B cell (primary cell): ENCODE results near the gene ZNF136. TPM values are rescaled to one million over a fixed set of nuclear protein-coding genes. Genes with fewer than 3 reads are reported as not detected.

Experiments
- ATAC-seq: fragments of 200-7000 bp; cut with Tn5 transposase; one replicate; pipeline ENCODE4 v1.10.0; 2021; ENCODE audit warnings: low read depth, mild to moderate bottlenecking, moderate number of reproducible peaks, moderate library complexity
- CTCF ChIA-PET: fragments of 350-600 bp; sonication (Branson Sonifier 250); formaldehyde crosslinking; loops from one replicate; lab custom pipeline; 2021; ENCODE audit warnings: antibody characterized with exemption, inconsistent platforms; lab: Charles Lee
- POLR2A ChIA-PET: fragments of 350-600 bp; sonication (Branson Sonifier 250); formaldehyde crosslinking; loops from one replicate; lab custom pipeline; 2021; ENCODE audit warnings: antibody characterized with exemption; lab: Charles Lee
- DNase-seq: peaks from one replicate; pipeline ENCODE4 v3.0.0; 2013
- H2AFZ ChIP-seq: 2 replicates; pipeline ENCODE4 v1.6.1; 2012; ENCODE audit warnings: mild to moderate bottlenecking, low read depth, low read length; ENCODE audit not compliant: insufficient read depth, poor library complexity, severe bottlenecking
- H3K27ac ChIP-seq, 2 donors: 1 replicate in 1 of 2; 2 replicates in 1 of 2; pipeline ENCODE4 v1.5.1; 2012 to 2013; ENCODE audit warnings: low read length in 2 of 2, mild to moderate bottlenecking in 2 of 2, moderate library complexity in 1 of 2
- H3K27me3 ChIP-seq, 4 experiments: fragments of 200-600 bp in 1 of 4; sonication (generic) in 1 of 4; replicated peaks in 1 of 4; 1 replicate in 2 of 4; 2 replicates in 2 of 4; pipeline versions ENCODE4 v1.6.1 to v1.7.0; 2013 to 2016; ENCODE audit warnings: low read length in 3 of 4, mild to moderate bottlenecking in 2 of 4, mixed read lengths in 1 of 4, moderate library complexity in 1 of 4; ENCODE audit not compliant: insufficient read depth in 4 of 4, control insufficient read depth in 3 of 4; ENCODE audit errors: control extremely low read depth in 1 of 4
- H3K36me3 ChIP-seq, 2 experiments: replicated peaks in 1 of 2; 1 replicate in 1 of 2; 2 replicates in 1 of 2; pipeline versions ENCODE4 v1.6.1 to v1.7.1; 2013; ENCODE audit warnings: low read length in 1 of 2; ENCODE audit not compliant: insufficient read depth in 2 of 2, control insufficient read depth in 1 of 2; ENCODE audit errors: control extremely low read depth in 1 of 2, extremely low read depth in 1 of 2
- H3K4me1 ChIP-seq, 2 donors: fragments of 200-600 bp in 1 of 2; sonication (generic) in 1 of 2; 1 replicate in 1 of 2; 2 replicates in 1 of 2; pipeline versions ENCODE4 v1.5.1 to v1.6.1; 2013 to 2017; ENCODE audit warnings: low read length in 2 of 2; ENCODE audit not compliant: control insufficient read depth in 2 of 2, insufficient read depth in 2 of 2
- H3K4me2 ChIP-seq: replicated peaks from 2 replicates; pipeline ENCODE3; 2012; ENCODE audit warnings: mild to moderate bottlenecking, low read depth, low read length; ENCODE audit not compliant: poor library complexity, severe bottlenecking
- H3K4me3 ChIP-seq, 5 experiments: fragments of 200-600 bp in 1 of 5; sonication (generic) in 1 of 5; 1 replicate in 3 of 5; 2 replicates in 2 of 5; pipeline versions ENCODE4 v1.5.1 to v1.7.0; 2011 to 2016; ENCODE audit warnings: low read length in 4 of 5, mild to moderate bottlenecking in 4 of 5, low read depth in 2 of 5, control low read depth in 1 of 5, moderate library complexity in 1 of 5; ENCODE audit not compliant: insufficient read depth in 1 of 5; ENCODE audit errors: control extremely low read depth in 1 of 5, extremely low read depth in 1 of 5
- H3K79me2 ChIP-seq: fragments of 200-600 bp; sonication (generic); one replicate; pipeline ENCODE4 v1.6.0; 2016; ENCODE audit warnings: low read length; ENCODE audit not compliant: control insufficient read depth, insufficient read depth
- H3K9ac ChIP-seq: fragments of 200-600 bp; sonication (generic); 2 replicates; pipeline ENCODE4 v1.6.1; 2017; ENCODE audit warnings: mild to moderate bottlenecking, low read length, moderate library complexity
- H3K9me3 ChIP-seq, 3 donors: one replicate each; pipeline versions ENCODE4 v1.6.1 to v1.7.1; 2013; ENCODE audit warnings: low read length in 2 of 3; ENCODE audit not compliant: control insufficient read depth in 2 of 3, insufficient read depth in 1 of 3; ENCODE audit errors: control extremely low read depth in 1 of 3
- H4K20me1 ChIP-seq: 2 replicates; pipeline ENCODE4 v1.6.0; 2012; ENCODE audit warnings: mild to moderate bottlenecking, low read length; ENCODE audit not compliant: insufficient read depth, control insufficient read depth, poor library complexity, severe bottlenecking
- H3K27ac Mint-ChIP-seq: one replicate; pipeline ENCODE4 v1.8.0; 2021; ENCODE audit warnings: mixed read lengths
- H3K27me3 Mint-ChIP-seq: one replicate; pipeline ENCODE4 v1.8.0; 2021; ENCODE audit warnings: mixed read lengths
- H3K4me1 Mint-ChIP-seq: one replicate; pipeline ENCODE4 v1.8.0; 2021; ENCODE audit warnings: mixed read lengths
- H3K4me3 Mint-ChIP-seq: one replicate; pipeline ENCODE4 v1.8.0; 2021; ENCODE audit warnings: mixed read lengths
- H3K9me3 Mint-ChIP-seq: one replicate; pipeline ENCODE4 v1.8.0; 2022; ENCODE audit warnings: mixed read lengths; ENCODE audit not compliant: insufficient read depth
- EZH2 ChIP-seq: IDR thresholded peaks from 2 replicates; pipeline ENCODE4 v1.6.1; 2012; ENCODE audit warnings: borderline replicate concordance, low read depth, mild to moderate bottlenecking, moderate library complexity, low read length; ENCODE audit not compliant: insufficient read depth, poor library complexity, severe bottlenecking
- WGBS: methylation state at CpG from one replicate; pipeline ENCODE4 v1.1.5; 2013; ENCODE audit warnings: missing lambda C conversion rate; ENCODE audit not compliant: insufficient coverage; 5-methylcytosine and 5-hydroxymethylcytosine counted together
- intact Hi-C: fragments of 100-400 bp; cut with micrococcal nuclease; formaldehyde crosslinking; loops from one replicate; pipeline ENCODE4 v1.10.0; 2022
- polyA plus RNA-seq: library from polyadenylated mRNA; depleted of rRNA; stranded (reverse); fragments of >200 nt; gene quantifications from 2 replicates; pipeline ENCODE4 v1.2.3, GENCODE V29; 2012
- total RNA-seq, 2 donors: library from RNA; stranded (reverse); fragments of 120-200 nt in 1 of 2; gene quantifications; 1 replicate in 1 of 2; 2 replicates in 1 of 2; pipeline versions ENCODE4 v1.2.3 to v1.2.4, GENCODE V29; 2013 to 2022
- TF ChIP-seq, protein P1 (sequence below): fragments of 200-600 bp; IDR thresholded peaks from one replicate; pipeline ENCODE4 v1.8.0; 2022; ENCODE audit warnings: antibody characterized with exemption, mild to moderate bottlenecking

Gene ZNF136
- total and polyA plus RNA-seq, 2 donors (not counting 1 experiment from before 2014, with no cell fraction given) = 7.5 to 30.8 TPM

DNA sequence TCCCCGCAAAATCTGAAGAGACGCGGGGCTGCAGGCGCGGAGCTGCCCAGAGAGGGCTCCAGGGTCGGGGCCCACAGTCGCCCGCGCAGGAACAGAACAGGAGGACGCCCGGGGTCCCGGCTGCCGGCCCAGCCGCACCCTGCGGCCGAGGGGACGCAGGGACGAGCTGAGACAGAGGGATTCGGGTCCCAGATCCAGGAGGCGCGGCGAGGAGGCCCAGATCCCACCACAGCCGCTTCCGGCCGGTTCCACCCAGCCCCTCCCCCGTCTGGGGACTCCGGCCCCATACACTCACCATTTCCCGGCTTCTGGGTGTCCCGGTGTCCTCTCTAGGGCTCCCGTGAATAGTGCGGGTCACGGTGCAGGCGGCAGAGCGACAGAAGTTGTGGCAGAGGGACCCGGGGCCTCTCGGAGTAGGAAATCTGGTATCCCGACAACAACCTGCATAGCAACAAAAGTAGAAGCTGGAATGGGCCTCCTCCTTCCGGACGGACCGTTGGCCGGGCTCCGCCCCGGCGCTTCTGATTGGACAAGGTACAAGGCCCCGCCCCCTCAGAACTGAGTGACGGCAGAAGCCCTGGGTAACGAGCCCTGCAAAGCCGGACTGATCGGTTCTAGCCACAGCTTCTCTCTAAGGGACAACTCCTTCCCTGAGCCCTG, 22.9 kb upstream of the ZNF136 start, which contains the start of gene ZNF20:
ZNF20 (minus strand) TSS at position 466 of the 660 bp plus-strand sequence; CDS start at position 298, 168 bp downstream.
- H3K9me3 ChIP-seq = no peaks in the 10 kb centered on the region
- ATAC-seq (peak; percentile 96), DNase-seq (peak; percentile 91)
- Mint-ChIP-seq H3K9me3 (no peaks in the 10 kb centered on the region), H3K27ac (peak within 1 kb of the TSS; percentile 86), H3K4me1 (peaks cover 34% of the 10 kb centered on the region), H3K4me3 (peak within 1 kb of the TSS; percentile 84), H3K27me3 (no peaks in the 10 kb centered on the region)
- H3K4me1 ChIP-seq = peaks cover 15 to 23% of the 10 kb centered on the region in 2 donors
- peaks cover 18% of the 10 kb centered on the region for H3K79me2 ChIP-seq
- intact Hi-C loops = loop anchor here (1.0 to 5.0 kb wide), 10 partner anchors 23 to 439 kb away; partner anchors contain the start of genes ZNF136, ZNF440, ZNF441 and ZNF844
- ChIA-PET POLR2A (interaction anchor here (0.5 to 1.8 kb wide), 7 partner anchors 17 to 570 kb away, joined by 3 to 15 read pairs (median 5); partner anchors contain the start of genes ZNF136, ZNF625, ZNF700 and ZNF763), CTCF (interaction anchor here (0.6 to 3.5 kb wide), 34 partner anchors 9 to 1407 kb away, joined by 3 to 85 read pairs (median 4); partner anchors contain the start of genes ZNF136, ZNF439, ZNF440 and ZNF491)
- H2AFZ ChIP-seq = peak within 1 kb of the TSS; percentile 91
- H3K36me3 ChIP-seq = peaks cover 0 to 12% of the 10 kb centered on the region in 2 experiments
- peak within 1 kb of the TSS; percentile 87 for H3K9ac ChIP-seq
- H4K20me1 ChIP-seq = no peaks in the 10 kb centered on the region
- peak within 1 kb of the TSS; percentile 83 for H3K4me2 ChIP-seq
- peak within 1 kb of the TSS; percentile 31 to 62 for H3K27ac ChIP-seq
- no peak for TF ChIP-seq EZH2
- TF ChIP-seq, protein P1, sequence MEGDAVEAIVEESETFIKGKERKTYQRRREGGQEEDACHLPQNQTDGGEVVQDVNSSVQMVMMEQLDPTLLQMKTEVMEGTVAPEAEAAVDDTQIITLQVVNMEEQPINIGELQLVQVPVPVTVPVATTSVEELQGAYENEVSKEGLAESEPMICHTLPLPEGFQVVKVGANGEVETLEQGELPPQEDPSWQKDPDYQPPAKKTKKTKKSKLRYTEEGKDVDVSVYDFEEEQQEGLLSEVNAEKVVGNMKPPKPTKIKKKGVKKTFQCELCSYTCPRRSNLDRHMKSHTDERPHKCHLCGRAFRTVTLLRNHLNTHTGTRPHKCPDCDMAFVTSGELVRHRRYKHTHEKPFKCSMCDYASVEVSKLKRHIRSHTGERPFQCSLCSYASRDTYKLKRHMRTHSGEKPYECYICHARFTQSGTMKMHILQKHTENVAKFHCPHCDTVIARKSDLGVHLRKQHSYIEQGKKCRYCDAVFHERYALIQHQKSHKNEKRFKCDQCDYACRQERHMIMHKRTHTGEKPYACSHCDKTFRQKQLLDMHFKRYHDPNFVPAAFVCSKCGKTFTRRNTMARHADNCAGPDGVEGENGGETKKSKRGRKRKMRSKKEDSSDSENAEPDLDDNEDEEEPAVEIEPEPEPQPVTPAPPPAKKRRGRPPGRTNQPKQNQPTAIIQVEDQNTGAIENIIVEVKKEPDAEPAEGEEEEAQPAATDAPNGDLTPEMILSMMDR = no peak
- H3K27me3 ChIP-seq = no peaks in the 10 kb centered on the region
- WGBS = under 1% methylated on average over 49 of the region's 49 CpGs
- H3K4me3 ChIP-seq = peak within 1 kb of the TSS; percentile 73 to 93 (median 83)
